Fibroblast of lung (primary cell): ENCODE measurements around the gene NUP133.
"Not testable (repeated sequence)": the region's sequence is repeated elsewhere in the genome, so short reads cannot be mapped to it uniquely, and the experiment has no call there.

ENCODE experiments used
- CTCF ChIP-seq, 2 donors: IDR thresholded peaks in 1 of 2; conservative IDR thresholded peaks in 1 of 2; 1 replicate in 1 of 2; 2 replicates in 1 of 2; pipeline ENCODE4 v1.5.1; 2011 to 2012; ENCODE audit warnings: low read length in 2 of 2, control low read depth in 1 of 2, inconsistent platforms in 1 of 2, low read depth in 1 of 2, mild to moderate bottlenecking in 1 of 2
- EZH2 ChIP-seq: IDR thresholded peaks from 2 replicates; pipeline ENCODE4 v1.5.1; 2012; ENCODE audit warnings: low read length, control low read depth, mild to moderate bottlenecking; ENCODE audit errors: missing control alignments

GRCh38 chr1:229511201-229511600 lies 3.1 kb upstream of the NUP133 start:
- not testable (repeated sequence) for TF ChIP-seq CTCF (conservative IDR thresholded peaks at IDR 0.05 in 1 of 2, IDR thresholded peaks at IDR 0.05 in 1 of 2; ENCODE audit: low read depth in 1 of 2, low read length in 2 of 2); EZH2
